Sigmoid colon (tissue), 4 donors: ENCODE results near the gene CEACAM18.

ENCODE experiments used
- CTCF ChIP-seq, 4 experiments: fragments of 450-650 bp in 3 of 4; fragments of 200-600 bp in 1 of 4; IDR thresholded peaks; one replicate each; pipeline ENCODE4 v1.5.1; 2016 to 2019; ENCODE audit warnings: antibody characterized with exemption in 4 of 4, mild to moderate bottlenecking in 3 of 4, moderate library complexity in 2 of 4
- EP300 ChIP-seq, 4 donors: sonication (generic); formaldehyde crosslinking; IDR thresholded peaks; one replicate each; pipeline ENCODE4 v1.6.1; 2017; ENCODE audit warnings: antibody characterized with exemption in 4 of 4
- POLR2A ChIP-seq, 2 donors: fragments of 450-650 bp; IDR thresholded peaks; one replicate each; pipeline ENCODE4 v1.6.1; 2016; ENCODE audit warnings: antibody characterized with exemption in 2 of 2, mild to moderate bottlenecking in 2 of 2, moderate library complexity in 2 of 2

DNA sequence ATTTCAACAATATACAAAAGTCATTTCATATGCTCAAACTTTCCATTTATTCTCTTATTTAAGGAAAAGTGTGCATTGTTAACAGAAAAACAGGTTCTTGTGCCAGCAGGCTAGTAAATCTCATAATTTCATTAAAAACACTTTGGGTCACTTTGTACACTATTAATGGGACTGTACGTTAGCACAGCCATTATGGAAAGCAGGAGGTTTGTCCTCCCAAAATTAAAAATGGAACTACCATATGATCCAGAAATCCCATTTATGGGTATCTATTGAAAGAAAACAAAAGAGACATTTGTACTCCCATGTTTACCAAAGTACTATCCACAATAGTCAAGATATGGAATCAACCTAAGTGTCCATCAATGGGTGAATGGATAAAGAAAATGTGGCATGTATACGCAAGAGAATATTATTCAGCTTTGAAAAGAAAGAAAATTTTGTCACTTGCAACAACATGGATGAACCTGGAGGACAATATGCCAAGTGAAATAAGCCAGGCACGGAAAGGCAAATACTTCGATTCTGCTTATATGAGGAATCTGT is 61.6 kb downstream of the CEACAM18 start:
- TF ChIP-seq CTCF (IDR thresholded peaks at IDR 0.05), result no peak
- TF ChIP-seq POLR2A (IDR thresholded peaks at IDR 0.05), result no peak
- no peak for TF ChIP-seq EP300 (IDR thresholded peaks at IDR 0.05)
